Measurements from ENCODE around the gene BLVRA.

Gene BLVRA

DNA sequence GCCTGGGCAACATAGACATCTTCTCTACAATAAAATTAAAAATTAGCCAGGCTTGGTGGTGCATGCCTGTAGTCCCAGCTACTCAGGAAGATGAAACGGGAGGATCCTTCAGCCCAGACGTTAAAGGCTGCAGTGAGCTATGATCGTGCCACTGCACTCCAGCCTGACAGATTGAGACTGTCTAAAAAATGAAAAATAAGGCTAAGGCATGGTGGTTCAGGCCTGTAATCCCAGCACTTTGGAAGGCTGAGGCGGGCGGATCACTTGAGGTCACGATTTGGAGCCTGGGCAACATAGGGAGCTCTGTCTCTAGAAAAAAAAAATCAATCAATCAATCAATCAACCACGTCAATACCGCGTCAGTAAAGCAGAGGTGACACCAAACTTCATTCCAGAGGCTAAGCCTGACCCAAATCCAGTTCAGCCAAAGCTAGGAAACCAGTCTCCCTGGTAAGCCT is 79.8 kb downstream of the BLVRA start:
- DNase-seq (ENCODE audit: low read depth) = no peak
- no peak overlapping the region for H3K4me3 ChIP-seq (ENCODE audit: low read depth, low read length)
- TF ChIP-seq, protein P1, sequence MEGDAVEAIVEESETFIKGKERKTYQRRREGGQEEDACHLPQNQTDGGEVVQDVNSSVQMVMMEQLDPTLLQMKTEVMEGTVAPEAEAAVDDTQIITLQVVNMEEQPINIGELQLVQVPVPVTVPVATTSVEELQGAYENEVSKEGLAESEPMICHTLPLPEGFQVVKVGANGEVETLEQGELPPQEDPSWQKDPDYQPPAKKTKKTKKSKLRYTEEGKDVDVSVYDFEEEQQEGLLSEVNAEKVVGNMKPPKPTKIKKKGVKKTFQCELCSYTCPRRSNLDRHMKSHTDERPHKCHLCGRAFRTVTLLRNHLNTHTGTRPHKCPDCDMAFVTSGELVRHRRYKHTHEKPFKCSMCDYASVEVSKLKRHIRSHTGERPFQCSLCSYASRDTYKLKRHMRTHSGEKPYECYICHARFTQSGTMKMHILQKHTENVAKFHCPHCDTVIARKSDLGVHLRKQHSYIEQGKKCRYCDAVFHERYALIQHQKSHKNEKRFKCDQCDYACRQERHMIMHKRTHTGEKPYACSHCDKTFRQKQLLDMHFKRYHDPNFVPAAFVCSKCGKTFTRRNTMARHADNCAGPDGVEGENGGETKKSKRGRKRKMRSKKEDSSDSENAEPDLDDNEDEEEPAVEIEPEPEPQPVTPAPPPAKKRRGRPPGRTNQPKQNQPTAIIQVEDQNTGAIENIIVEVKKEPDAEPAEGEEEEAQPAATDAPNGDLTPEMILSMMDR (IDR thresholded peaks at IDR 0.05; ENCODE audit: low read depth, low read length, missing control alignments) = no peak

DNA sequence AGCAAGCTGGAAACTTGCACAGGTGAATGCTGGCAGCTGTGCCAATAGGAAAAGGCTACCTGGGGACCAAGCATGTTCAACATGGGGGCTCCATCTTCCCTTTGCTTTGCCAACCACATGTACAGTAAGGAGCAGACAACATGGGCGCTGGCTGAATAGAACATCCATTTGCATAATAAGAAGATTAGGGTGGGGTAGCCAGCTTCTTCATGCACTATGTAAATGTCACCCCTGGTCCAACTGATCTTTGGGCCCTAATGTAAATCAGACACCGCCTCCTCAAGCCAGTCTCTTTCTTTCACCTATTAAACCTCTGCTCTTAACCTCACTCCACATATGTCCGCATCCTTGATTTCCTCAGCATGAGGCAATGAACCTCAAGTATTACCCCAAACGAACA is 84.8 kb downstream of the BLVRA start:
- no peak for DNase-seq (ENCODE audit: low read depth)
- TF ChIP-seq, protein P1 (IDR thresholded peaks at IDR 0.05; ENCODE audit: low read depth, low read length, missing control alignments) = no peak
- H3K4me3 ChIP-seq (ENCODE audit: low read depth, low read length) = no peak overlapping the region

DNA sequence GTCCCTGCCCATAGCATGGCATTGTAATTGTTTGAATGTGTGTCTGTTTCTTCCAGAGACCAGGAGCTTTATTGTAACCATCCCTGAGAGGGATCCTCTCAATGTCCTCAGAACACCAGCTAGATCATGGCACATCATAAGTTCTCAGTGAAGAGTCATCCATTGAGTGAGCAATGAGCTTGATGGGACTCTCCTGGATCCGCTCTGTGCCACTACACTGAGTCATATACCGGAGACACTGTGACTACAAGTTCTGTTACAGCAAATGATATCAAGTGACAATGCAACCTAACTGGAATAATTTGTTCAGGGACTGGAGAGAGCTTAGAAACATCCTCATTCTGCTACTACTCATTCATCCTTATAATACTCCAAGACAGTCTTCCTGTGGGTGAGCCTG is 85.8 kb downstream of the BLVRA start:
- DNase-seq (ENCODE audit: low read depth) = no peak
- no peak overlapping the region for H3K4me3 ChIP-seq (ENCODE audit: low read depth, low read length)
- TF ChIP-seq, protein P1 (IDR thresholded peaks at IDR 0.05; ENCODE audit: low read depth, low read length, missing control alignments) = no peak

DNA sequence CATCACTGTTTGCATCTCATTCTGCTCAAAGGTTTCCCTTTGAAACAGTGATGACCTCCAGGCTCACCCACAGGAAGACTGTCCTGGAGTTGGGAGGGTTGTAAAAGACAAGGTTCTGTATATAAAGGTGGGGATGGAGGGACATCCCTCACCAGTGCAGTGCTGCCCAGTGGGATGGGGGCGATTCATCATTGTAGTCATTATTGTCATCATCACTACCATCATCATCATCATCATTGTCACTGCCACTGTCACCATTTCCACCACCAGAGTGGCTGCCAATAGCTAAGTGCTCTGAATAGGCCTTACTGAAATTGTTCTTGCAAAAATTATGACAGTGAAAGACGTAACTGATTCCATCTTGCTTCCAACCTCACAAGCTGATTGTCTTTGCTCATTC is 86.2 kb downstream of the BLVRA start:
- H3K4me3 ChIP-seq (ENCODE audit: low read depth, low read length) = no peak overlapping the region
- TF ChIP-seq, protein P1 (IDR thresholded peaks at IDR 0.05; ENCODE audit: low read depth, low read length, missing control alignments) = no peak

DNA sequence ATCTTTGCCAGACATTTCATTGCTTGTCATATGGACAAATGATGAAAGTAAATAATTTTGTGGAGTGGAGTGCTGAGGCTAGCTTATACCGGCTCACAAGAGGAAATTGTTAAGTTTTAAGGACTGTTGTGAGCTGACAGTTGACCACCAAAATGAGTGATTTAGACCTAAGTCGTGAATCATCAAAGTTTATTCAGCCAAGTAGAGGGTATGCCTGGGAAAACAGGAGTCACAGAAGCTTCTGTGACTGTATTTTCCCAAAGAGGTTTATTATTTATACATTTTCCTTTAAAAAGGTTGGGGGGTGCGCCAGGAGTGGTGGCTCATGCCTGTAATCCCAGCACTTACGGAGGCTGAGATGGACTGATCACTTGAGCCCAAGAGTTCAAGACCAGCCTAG is 89.0 kb downstream of the BLVRA start:
- TF ChIP-seq, protein P1 (IDR thresholded peaks at IDR 0.05; ENCODE audit: low read depth, low read length, missing control alignments) = no peak
- no peak for DNase-seq (ENCODE audit: low read depth)

More for the DNA sequence above, 86.2 kb downstream of the BLVRA start:
- DNase-seq (ENCODE audit: low read depth) = no peak

DNA sequence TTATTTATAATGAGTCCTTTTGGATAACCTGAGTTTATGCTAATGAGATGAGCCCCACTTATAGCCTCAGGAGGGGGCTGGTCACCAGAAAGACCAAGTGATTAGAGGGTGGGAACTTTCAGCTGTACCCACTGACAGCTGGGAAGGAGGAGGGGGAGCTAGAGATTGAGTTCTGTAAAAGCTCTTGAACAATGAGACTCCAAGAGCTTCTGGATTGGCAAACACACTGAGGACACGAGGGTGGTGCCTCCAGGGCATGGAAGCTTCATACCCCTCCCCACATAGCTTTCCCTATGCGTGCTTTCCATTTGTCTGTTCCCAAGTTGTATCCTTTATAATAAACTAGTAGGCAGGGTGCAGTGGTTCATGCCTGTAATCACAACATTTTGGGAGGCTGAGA is 90.6 kb downstream of the BLVRA start:
- no peak for DNase-seq (ENCODE audit: low read depth)
- no peak overlapping the region for H3K4me3 ChIP-seq (ENCODE audit: low read depth, low read length)
- TF ChIP-seq, protein P1 (IDR thresholded peaks at IDR 0.05; ENCODE audit: low read depth, low read length, missing control alignments) = no peak

More for the DNA sequence above, 89.0 kb downstream of the BLVRA start:
- H3K4me3 ChIP-seq (ENCODE audit: low read depth, low read length) = no peak overlapping the region

DNA sequence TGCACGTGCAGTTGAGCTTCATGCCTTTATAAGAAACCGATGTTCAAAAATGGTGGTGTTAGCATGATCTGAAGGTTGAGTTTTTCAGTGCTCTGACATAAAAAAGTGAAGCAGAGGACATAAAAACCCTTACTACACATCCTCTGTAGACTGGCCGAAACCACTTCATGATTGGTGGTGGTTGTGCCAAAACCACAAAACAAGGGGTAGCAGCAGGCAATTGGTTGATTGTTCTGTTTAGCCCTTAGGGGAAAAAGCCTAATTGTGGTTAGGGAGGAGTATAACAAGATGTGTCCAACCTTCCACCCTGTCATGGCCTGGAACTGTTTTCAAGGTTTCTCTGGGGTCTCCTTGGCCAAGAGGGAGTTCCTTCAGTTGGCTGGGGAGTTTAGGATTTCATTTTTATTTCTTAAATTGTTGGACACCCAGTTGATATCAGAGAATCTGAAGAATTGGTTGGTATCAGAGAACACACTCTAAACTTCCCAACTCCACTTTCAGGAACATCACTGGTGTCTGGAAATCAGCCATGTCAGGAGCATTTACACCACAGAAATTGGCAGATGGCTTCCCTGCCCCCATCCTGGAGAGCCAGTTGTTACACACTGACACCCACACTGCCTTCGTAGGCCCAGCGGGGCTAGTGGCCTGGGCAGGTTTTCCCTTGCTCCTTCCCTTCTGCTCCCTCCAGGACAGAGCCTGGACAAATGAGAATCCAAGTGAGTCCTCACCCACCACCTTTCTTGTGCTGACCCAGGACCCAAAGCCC is 92.1 kb downstream of the BLVRA start:
- TF ChIP-seq, protein P1 (IDR thresholded peaks at IDR 0.05; ENCODE audit: low read depth, low read length, missing control alignments) = no peak
- DNase-seq (ENCODE audit: low read depth) = no peak
- no peak overlapping the region for H3K4me3 ChIP-seq (ENCODE audit: low read depth, low read length)
